SK-MEL-5 (cell line): ENCODE measurements around the gene PAX5. TPM values are rescaled to one million over a fixed set of nuclear protein-coding genes. Genes with fewer than 3 reads are reported as not detected.

Source experiments
- DNase-seq: peaks from one replicate; pipeline ENCODE4 v3.0.0-alpha.2; 2016; ENCODE audit warnings: low read depth, low spot score
- in situ Hi-C: cut with HindIII; loops from 2 replicates; pipeline ENCODE4 v1.10.0; 2016; ENCODE audit warnings: low sequenced_read_pairs, high pct_unique_total_duplicates, low pct_unique_long_range_greater_than_20kb
- small RNA-seq, 2 experiments: library from RNA; depleted of rRNA; stranded (forward); fragments of <200 nt; gene quantifications; one replicate each; pipeline ENCODE3, GENCODE V24; 2014
- total RNA-seq: library from RNA; depleted of rRNA; stranded (reverse); fragments of >200 nt; shearing (Covaris generic); gene quantifications from 2 replicates; pipeline ENCODE4 v1.2.3, GENCODE V29; 2014; rRNA removed

PAX5 gene
- total RNA-seq, 1 experiment from 2014 or later: not detected

DNA sequence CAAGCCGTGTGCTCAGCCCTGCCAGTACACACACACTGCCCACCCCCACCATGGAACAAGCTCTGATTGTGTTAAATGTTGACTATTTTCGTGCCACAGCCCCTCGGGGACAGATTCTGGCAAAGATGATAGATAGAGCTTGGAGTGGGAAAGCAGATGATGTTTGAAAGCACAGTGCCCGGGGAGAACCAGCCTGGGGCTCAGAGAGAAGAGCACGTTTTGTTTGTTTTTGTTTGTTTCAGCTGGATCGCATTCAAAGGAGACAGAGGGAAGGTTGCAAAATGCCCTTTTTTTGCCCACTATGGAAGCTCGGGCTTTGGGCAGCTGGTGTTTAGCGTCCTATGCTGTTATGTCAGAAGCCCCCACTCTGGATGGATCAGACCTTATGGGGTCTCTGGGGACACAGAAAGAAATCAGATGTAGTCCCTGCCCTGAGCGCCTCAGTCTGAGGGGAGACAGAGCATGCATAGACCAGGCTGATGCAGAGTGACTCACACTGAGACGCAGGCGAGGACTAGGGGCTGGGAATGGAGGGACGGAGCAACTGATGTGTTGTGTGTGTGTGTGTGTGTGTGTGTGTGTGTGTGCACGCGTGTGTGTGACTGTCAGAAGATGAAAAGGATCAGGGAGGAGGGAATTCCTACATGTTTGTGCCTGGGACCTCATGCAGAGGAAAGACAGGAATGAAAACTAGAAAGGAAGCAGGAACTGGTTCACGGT lies 231.7 kb downstream of the PAX5 start:
- peak; percentile 93 for DNase-seq
- in situ Hi-C loops: no loop called here

DNA sequence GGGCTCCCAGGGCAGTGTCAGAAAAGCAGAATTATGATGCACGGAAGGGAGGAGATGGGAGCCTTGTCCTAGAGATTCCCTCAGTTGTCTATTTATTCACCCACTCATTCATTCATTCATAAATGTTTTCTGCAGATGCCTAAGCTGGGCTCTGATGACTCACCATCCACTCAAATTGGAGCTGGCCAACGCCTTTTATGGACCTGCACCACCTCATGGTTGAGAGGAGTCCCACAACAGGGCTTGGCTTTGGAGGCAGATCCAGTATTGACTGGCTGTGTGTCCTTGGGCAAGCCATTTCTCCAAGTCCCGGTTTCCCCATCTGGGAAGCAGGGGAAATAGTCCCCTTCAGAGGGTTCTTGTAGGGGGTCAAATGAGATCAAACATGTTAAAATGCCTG lies 233.6 kb downstream of the PAX5 start:
- DNase-seq: no peak
- in situ Hi-C loops: no loop called here

DNA sequence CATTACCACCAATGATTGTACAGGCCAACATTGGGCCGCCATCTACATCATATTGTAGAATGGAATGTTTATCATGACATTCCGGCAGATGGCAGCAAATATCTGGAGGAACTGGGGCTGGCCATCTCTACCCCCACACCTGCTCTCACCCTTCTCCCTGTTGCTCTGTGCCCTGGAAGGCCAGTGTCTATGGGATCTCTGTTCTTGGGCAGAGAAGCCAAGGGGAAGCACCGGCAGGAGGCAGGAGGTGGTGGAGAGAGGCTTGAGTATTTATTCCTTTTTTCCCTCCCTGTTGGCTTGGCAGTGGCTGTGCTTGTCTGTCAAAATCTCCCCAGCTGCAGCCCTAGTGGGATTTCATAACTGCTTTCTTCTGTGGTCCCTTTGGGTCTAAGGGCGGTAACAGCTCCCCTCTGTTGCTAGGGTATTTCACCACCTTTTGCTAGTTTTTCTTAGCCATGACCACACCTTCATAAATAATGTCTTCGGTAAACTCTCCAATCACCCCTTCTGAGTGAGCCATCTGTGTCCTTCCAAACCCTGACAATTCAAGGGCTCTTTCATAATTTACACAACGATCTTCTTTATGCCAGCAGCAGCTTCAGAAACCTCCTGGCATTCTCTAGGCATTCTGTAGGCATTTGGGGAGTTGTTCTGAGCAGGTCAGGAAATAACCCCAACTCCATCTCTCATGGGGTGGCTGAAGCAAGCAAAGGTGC lies 235.6 kb downstream of the PAX5 start:
- in situ Hi-C loops: no loop called here
- peak; percentile 71 for DNase-seq

DNA sequence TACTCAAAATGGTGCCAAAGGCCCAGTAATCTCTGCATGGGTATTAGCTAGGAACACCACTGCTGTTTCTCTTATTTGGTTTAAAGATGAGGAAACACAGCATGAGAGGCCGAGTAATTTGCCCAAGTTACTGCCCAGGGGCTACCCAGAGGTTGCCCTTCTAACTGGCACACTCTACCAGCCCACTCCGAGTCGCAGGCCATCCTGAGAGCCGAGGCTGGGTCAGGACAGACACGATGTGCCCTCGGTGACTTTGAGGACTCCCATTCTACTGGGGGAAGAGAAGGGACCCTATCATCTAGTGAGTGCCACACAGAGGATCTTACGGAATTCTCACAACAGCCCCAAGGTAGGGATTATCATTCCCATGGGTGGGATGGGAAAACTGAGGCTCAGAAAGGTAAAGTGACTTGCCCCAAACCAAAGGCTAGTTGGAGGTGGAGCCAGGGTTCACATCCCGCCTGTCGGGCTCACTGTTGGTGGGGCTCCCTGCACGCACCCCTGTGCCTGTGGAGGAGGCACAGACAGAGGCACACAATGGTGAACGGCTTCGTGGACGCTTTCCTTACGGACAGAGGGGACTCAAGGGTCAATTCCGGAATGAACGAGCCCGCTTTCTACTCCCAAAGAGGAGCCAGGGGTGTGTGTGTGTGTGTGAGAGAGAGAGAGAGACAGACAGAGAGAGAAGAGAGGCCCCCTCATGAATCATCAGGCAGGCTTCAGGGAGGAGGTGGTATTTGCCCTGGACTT lies 236.4 kb downstream of the PAX5 start:
- in situ Hi-C loops: no loop called here

DNA sequence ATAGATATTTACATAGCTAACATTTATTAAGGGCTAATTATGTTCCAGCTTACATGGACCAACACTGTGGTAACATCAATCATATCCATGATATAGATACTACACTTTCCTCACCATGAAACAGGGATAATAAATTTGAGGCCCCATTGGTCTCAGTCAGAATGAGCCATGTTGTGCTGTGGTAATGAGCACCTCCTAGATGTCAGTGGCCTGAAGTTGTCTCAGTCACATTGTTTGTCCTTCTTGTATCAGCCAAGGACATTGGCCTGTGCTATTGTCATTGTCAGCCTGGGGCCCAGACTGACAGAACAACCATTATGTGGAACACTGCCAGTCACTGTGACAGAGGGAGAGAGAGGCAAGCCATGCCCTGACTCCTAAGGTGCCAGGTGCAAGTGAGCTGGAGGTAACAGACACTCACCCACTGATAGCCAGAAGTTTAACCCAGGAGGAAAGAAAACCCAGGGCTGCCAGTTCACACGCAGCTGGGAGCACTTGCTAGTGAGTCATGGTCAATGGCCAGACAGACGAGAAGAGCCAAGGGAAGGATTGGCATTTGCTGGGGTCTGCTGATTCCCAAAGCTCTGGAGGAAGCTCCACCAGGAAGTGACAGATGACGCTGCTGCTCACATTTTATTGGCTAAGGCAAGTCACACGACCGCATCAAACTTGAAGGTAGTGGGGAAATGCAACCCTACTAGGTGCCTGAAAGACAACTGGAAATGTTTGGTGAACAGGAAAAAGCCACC lies 237.2 kb downstream of the PAX5 start:
- in situ Hi-C loops: no loop called here
- DNase-seq: no peak

More for the DNA sequence above, 236.4 kb downstream of the PAX5 start:
- no peak for DNase-seq

DNA sequence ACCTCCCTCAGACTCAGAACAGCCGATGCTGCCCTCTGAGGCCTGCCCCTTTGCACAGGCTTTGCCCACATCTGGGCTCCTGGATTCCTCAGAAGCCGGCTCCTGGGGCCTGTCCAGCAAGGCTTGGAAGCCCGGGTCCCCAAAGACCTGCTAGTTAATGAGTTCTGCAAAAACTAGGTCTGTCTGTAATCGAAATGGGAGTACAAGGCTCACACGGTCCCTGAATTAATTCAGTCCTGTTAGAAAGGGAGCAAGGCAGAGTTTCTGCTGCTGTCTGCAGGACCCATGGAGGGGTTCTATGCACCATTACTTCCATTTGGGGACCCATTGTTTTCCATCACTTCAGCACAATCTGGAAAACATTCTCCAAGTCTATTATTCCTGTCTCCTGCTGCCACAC lies 239.6 kb downstream of the PAX5 start:
- in situ Hi-C loops: no loop called here
- no peak for DNase-seq

DNA sequence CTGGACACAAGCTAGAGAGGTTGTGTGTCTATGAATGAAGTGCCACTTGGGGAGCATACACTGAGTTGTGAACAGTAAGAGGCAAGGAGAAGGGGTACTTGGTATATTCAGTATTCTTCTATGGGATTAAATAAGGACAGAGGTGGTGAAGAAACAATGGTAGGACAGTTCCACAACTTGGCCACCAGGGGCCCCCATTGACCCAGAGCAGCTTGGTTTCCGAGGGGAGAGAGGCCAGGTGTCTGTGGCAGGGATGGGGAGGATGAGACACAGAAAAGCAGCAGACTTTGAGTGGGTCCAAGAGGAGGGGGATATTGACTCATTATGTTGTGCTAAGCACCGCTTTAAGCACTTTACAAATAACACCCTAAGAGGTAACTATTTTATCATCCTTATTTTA lies 240.8 kb downstream of the PAX5 start:
- in situ Hi-C loops: no loop called here
- no peak for DNase-seq

DNA sequence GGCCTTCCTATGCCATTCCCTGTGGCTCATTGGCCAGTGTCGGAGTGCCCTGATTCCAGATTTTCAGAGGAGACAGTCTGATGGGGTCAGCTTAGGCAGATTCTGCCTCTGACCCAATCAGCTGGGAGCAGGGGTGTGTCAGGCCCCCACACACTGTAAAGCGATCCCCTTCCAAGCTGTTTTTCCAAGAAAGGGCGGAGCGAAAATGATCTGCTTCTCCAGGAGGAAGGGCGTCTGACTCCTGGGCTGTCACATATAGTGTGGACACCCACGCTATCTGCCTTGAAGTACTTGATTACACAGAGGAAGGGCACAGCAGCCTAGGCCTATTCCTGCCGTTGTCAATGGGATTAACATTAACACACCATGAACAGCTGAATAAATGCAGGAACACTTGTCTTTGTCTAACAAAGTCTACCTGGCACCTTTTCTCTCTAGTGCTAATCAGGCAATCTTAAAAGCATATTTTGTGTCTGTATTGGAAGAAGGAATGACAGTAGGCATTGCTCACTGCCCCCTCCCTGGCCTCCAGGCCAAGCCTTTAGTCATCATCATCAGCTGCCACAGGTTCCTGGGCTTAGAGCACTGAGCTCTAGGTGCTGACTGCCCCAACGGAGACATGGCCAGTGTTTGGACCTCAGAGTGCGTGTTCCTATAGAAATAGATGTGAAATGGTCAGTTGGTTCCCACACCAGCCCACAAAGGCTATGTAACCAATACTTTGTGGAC lies 242.7 kb downstream of the PAX5 start:
- in situ Hi-C loops: no loop called here
- no peak for DNase-seq

DNA sequence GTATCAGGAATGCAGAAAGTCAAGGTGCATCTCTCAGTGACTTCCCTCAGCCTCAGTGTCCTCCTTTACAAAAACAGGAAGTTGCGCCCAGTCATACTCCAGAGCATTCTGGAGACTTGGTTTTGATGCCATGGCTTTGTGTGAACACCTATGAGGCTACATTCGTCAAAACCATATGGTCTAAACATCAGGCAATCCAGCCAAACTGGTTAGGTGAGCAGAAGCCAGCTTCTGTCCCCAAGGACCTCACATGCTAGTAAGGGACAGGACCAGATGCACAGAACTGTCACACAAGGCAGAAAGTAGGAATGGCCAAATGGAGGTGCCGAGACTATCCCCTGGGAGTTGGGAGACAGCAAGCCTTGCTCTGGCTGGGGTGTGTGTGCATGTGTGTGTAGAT lies 244.2 kb downstream of the PAX5 start:
- in situ Hi-C loops: no loop called here

DNA sequence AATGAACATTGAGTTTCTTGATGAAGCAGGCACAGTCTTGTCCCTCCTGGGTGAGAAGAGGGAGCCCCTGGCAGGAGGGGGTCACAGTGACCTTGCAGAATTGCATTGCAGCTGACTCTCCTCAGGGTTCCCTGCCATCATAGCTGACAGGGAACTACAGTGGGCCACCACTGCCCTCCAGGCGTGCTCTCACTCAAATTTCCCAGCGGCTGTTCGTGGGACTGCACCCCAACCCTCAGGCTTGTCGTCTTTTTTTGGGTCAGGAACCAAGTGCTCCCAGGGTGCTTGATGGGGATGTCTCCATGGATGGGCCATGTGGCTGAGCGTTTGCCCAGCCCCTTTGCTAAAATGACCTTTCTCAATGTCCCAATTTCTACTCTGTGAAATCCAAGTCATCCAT lies 245.5 kb downstream of the PAX5 start:
- peak; percentile 37 for DNase-seq

More for the DNA sequence above, 244.2 kb downstream of the PAX5 start:
- DNase-seq: no peak

DNA sequence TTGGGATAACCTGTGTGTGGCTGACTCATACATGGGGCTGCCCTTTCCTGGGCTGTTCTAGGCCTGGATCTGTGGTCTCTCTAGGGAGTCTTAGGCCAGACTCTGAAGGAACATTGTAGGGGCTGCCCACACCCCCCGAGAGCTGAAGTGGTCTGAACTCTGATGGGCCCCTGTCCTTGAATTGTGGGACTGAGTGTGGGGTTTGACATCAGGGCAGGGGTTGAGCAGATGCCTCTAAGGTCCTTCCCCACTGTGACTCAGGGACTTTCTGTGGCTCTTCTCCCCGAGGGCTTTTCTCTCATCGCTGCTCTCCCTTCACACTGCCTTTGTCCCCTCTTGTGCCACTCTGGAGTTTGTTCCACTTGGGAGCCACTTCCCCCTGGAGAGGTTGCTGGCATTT lies 246.4 kb downstream of the PAX5 start:
- in situ Hi-C loops: no loop called here
- no peak for DNase-seq

More for the DNA sequence above, 245.5 kb downstream of the PAX5 start:
- in situ Hi-C loops: no loop called here

Small RNAs within 50 kb of the gene (small RNA-seq; reads per million reads assigned to genes)
- 0 to 0.10 reads per million in 2 experiments for gene MIR4475
- 0 reads per million in 2 experiments for gene MIR4476
- 0 reads per million in 2 experiments for gene MIR4540

Other genes starting within 250 kb of the PAX5 start
- gene ZCCHC7, start 86.3 kb upstream of the PAX5 start, total RNA-seq: 11.3 and 12.8 TPM in 2 replicates